Ascending aorta (tissue), 2 donors: Measurements from ENCODE around the gene PRKD3. TPM values are rescaled to one million over a fixed set of nuclear protein-coding genes. Genes with fewer than 3 reads are reported as not detected.

ENCODE experiments used
- DNase-seq, 2 donors: peaks; one replicate each; pipeline ENCODE4 v3.0.0-alpha.2; 2019; ENCODE audit warnings: low spot score in 2 of 2
- H3K27ac ChIP-seq, 2 donors: fragments of 200-600 bp; sonication (generic); one replicate each; pipeline ENCODE4 v1.5.1; 2016 to 2017; ENCODE audit warnings: mild to moderate bottlenecking in 1 of 2
- H3K27me3 ChIP-seq: fragments of 200-600 bp; sonication (generic); one replicate; pipeline ENCODE4 v1.5.1; 2017
- H3K36me3 ChIP-seq, 2 donors: fragments of 200-600 bp; sonication (generic); one replicate each; pipeline ENCODE4 v1.5.1; 2016
- H3K4me1 ChIP-seq, 2 donors: fragments of 200-600 bp; sonication (generic); one replicate each; pipeline ENCODE4 v1.5.1; 2016 to 2017; ENCODE audit warnings: mild to moderate bottlenecking in 1 of 2
- H3K4me3 ChIP-seq, 2 donors: fragments of 200-600 bp; sonication (generic); one replicate each; pipeline ENCODE4 v1.5.1; 2016 to 2017; ENCODE audit warnings: mild to moderate bottlenecking in 1 of 2
- H3K9me3 ChIP-seq, 2 donors: fragments of 200-600 bp; sonication (generic); one replicate each; pipeline ENCODE4 v1.5.1; 2016
- intact Hi-C: fragments of 100-400 bp; cut with DNase I; formaldehyde crosslinking; loops from one replicate; pipeline ENCODE4 v1.15.1; 2023
- total RNA-seq: library from RNA; depleted of rRNA; stranded (reverse); fragments of >200 nt; gene quantifications from one replicate; pipeline ENCODE4 v1.1.0, GENCODE V29; 2016
- TF ChIP-seq, protein P1 (sequence below), 3 experiments: fragments of 200-600 bp in 2 of 3; fragments of 450-650 bp in 1 of 3; sonication (generic) in 2 of 3; IDR thresholded peaks; one replicate each; pipeline ENCODE4 v1.5.1; 2016 to 2019; ENCODE audit warnings: antibody characterized with exemption in 3 of 3, mild to moderate bottlenecking in 1 of 3, moderate library complexity in 1 of 3

The PRKD3 gene
- total RNA-seq, 1 donor from 2014 or later, result 14.0 TPM

DNA sequence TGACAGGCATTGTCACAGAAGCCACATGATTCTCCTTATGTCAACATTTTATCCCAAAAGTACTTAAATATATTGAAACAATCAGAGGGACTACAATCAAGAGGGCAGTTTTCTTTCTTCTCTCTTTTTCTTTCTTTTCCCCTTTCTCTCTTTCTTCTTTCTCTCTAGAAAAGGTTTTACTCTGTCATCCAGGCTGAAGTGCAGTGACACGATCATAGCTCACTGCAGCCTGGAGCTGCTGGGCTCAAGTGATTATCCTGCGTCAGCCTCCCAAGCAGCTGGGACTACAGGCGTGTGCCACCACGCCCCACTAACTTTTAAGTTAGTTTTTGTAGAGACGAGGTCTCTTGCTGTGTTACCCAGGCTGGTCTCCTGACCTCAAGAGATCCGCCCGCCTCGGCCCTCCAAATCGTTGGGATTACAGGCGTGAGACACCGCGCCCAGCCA is 1.0 kb upstream of the PRKD3 start:
- intact Hi-C loops, result loop anchor here (2.0 to 10.0 kb wide), 3 partner anchors 43 to 361 kb away; partner anchors contain the start of genes EIF2AK2 and STRN
- Histone ChIP-seq H3K27me3 (no peaks in the 10 kb centered on the region), H3K9me3 (no peaks in the 10 kb centered on the region), H3K4me1 (peaks cover 0 to 26% of the 10 kb centered on the region in 2 donors), H3K36me3 (no peaks in the 10 kb centered on the region), H3K27ac (peak overlapping the region; percentile 93 to 94), H3K4me3 (peak overlapping the region; percentile 75 to 86)
- DNase-seq, result no peak
- TF ChIP-seq, protein P1, sequence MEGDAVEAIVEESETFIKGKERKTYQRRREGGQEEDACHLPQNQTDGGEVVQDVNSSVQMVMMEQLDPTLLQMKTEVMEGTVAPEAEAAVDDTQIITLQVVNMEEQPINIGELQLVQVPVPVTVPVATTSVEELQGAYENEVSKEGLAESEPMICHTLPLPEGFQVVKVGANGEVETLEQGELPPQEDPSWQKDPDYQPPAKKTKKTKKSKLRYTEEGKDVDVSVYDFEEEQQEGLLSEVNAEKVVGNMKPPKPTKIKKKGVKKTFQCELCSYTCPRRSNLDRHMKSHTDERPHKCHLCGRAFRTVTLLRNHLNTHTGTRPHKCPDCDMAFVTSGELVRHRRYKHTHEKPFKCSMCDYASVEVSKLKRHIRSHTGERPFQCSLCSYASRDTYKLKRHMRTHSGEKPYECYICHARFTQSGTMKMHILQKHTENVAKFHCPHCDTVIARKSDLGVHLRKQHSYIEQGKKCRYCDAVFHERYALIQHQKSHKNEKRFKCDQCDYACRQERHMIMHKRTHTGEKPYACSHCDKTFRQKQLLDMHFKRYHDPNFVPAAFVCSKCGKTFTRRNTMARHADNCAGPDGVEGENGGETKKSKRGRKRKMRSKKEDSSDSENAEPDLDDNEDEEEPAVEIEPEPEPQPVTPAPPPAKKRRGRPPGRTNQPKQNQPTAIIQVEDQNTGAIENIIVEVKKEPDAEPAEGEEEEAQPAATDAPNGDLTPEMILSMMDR (IDR thresholded peaks at IDR 0.05), result no peak

DNA sequence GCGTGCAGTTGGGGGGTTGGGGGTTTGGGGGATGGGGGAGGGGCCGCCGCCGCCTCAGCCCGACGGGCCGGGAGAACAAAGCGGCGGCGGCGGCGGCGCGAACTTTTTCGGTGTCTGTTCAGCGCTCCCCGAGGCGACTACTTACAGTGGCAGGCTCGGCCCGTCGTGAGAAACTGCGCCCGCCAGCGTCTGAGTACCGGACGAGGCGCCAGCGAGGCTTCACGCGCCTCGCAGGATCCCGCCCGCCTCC is 172 bp downstream of the PRKD3 start:
- Histone ChIP-seq H3K27ac (peak overlapping the region; percentile 93 to 94), H3K4me1 (peaks cover 0 to 29% of the 10 kb centered on the region in 2 donors), H3K9me3 (no peaks in the 10 kb centered on the region), H3K4me3 (peak overlapping the region; percentile 75 to 86), H3K36me3 (no peaks in the 10 kb centered on the region), H3K27me3 (no peaks in the 10 kb centered on the region)
- peak in 1 of 2 donors; percentile 20 for DNase-seq
- intact Hi-C loops, result loop anchor here (2.0 to 10.0 kb wide), 3 partner anchors 42 to 360 kb away; partner anchors contain the start of genes CEBPZ, NDUFAF7 and STRN
- TF ChIP-seq, protein P1 (IDR thresholded peaks at IDR 0.05), result no peak

DNA sequence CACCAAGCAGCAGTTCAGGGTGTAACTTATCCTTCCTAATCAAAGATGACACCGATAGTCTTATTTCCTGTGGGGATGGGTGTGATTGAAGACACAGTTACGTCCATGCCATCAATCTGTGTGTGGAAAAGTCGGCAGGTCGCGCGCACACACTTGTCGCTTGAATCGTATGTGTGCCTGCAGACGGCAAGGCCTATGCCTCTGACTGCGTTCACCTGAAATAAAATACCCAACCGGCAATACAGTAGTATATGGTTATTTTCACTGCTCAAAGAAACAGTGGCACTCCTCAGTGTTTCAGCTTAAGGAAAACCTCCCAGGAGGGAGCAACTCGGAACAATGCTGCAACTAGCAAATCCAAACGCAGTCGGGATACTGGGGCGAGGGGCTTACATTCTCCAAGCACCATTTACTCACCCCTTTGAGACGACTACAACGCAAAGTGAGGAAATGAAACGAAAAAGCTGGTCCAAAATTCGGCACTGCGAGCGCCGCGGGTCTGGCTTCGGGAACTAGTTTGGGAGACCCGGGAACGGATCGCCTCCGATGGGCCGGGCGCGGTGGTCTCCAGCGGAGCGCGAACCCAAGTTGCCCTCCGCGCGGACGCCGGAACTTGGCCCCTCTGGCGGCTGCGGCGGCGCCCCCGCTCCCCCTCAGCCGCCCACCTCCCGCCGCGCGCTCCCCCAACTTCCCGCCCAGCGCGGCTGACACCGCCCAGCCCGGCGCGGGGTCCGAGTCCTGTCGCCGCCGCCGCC is 675 bp downstream of the PRKD3 start:
- peak in 1 of 2 donors; percentile 70 for DNase-seq
- Histone ChIP-seq H3K36me3 (no peaks in the 10 kb centered on the region), H3K4me1 (peaks cover 0 to 32% of the 10 kb centered on the region in 2 donors), H3K4me3 (peak overlapping the region; percentile 75 to 86), H3K27me3 (no peaks in the 10 kb centered on the region), H3K27ac (peak overlapping the region; percentile 93 to 94), H3K9me3 (no peaks in the 10 kb centered on the region)
- TF ChIP-seq, protein P1 (IDR thresholded peaks at IDR 0.05), result no peak
- intact Hi-C loops, result loop anchor here (2.0 to 10.0 kb wide), 3 partner anchors 41 to 359 kb away; partner anchors contain the start of genes CEBPZ, NDUFAF7 and STRN

DNA sequence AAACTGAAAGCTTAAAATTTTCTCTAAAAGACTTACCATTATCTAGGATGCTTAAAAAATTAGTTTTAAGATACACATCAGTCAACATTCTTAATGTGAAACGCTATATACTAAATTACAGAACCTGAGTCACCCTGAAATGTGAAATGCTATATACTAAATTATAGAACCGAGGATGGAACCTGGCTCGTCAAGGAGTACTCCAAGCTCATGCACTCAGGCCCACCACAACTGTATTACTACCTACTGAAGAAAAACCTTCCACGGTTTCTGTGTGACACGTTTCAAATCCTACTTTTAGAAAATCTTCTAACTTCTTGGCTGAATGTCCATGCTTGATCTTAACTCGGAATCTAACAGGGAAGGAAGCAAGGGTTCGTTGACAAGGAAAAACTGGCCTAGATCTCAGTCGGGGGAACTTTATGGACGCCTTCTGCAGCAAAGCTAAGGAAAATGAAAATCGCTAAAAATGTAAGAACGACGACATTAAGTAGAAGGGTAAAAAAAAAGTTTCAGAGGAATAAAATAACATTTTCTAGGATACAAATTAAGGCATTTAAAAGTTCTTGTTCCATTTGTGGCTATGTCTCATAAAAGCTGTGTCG is 1.4 kb downstream of the PRKD3 start:
- H3K9me3 ChIP-seq, result no peaks in the 10 kb centered on the region
- peak overlapping the region; percentile 93 to 94 for H3K27ac ChIP-seq
- no peaks in the 10 kb centered on the region for H3K27me3 ChIP-seq
- H3K36me3 ChIP-seq, result no peaks in the 10 kb centered on the region
- no peak for DNase-seq
- TF ChIP-seq, protein P1 (IDR thresholded peaks at IDR 0.05), result no peak
- H3K4me3 ChIP-seq, result peak overlapping the region; percentile 75 to 86
- intact Hi-C loops, result loop anchor here (5.0 to 10.0 kb wide), 2 partner anchors 91 to 358 kb away; partner anchors contain the start of genes CEBPZ, NDUFAF7 and STRN
- H3K4me1 ChIP-seq, result peaks cover 3 to 34% of the 10 kb centered on the region in 2 donors

DNA sequence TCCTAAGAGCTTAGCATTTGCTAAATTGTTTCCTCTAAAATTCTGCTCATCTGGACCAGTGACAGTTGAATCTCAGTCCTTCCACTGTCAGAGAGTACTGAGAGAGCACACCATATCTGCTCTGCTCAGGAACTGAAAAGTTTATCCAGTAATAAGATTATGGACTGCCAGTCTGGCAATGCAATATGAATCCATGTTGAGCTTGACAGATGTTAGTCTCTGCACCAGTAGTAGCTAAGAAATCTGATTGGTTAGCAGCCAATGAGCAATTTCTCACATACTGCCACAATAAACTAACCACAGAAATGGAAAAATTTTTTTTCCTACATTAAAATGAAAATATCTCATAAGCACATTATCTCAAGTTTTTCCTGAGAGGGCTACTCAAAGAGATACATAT is 2.3 kb downstream of the PRKD3 start:
- Histone ChIP-seq H3K4me3 (peak overlapping the region; percentile 75 to 86), H3K4me1 (peaks cover 8 to 34% of the 10 kb centered on the region in 2 donors), H3K27ac (peak overlapping the region in 1 of 2 donors; percentile 93), H3K36me3 (no peaks in the 10 kb centered on the region), H3K9me3 (no peaks in the 10 kb centered on the region), H3K27me3 (no peaks in the 10 kb centered on the region)
- no peak for DNase-seq
- intact Hi-C loops, result loop anchor here (5.0 to 10.0 kb wide), 2 partner anchors 90 to 358 kb away; partner anchors contain the start of genes CEBPZ, NDUFAF7 and STRN
- TF ChIP-seq, protein P1 (IDR thresholded peaks at IDR 0.05), result no peak
